Adrenal gland (tissue), 5 donors: ENCODE results near the gene PACRGL.

Source experiments
- CTCF ChIP-seq, 6 experiments: fragments of 450-650 bp in 4 of 6; fragments of 200-600 bp in 2 of 6; sonication (generic) in 1 of 6; IDR thresholded peaks; 1 replicate in 5 of 6; 2 replicates in 1 of 6; pipeline versions ENCODE4 v1.5.1 to v1.8.0; 2016 to 2021; ENCODE audit warnings: antibody characterized with exemption in 6 of 6, mild to moderate bottlenecking in 2 of 6, moderate library complexity in 1 of 6
- POLR2A ChIP-seq, 2 donors: fragments of 450-650 bp; IDR thresholded peaks; one replicate each; pipeline ENCODE4 v1.6.1; 2017; ENCODE audit warnings: antibody characterized with exemption in 2 of 2, mild to moderate bottlenecking in 2 of 2, moderate library complexity in 1 of 2
- donor health status: DM: no; HTN: no; CAD: no.

- TF ChIP-seq CTCF (IDR thresholded peaks at IDR 0.05): no peak
- no peak for TF ChIP-seq POLR2A (IDR thresholded peaks at IDR 0.05)
Observed at GRCh38 chr4:20696815-20697214, 3.4 kb upstream of the PACRGL start.
